GM23338 (cell line): ENCODE results near the gene UBR2. TPM values are rescaled to one million over a fixed set of nuclear protein-coding genes. Genes with fewer than 3 reads are reported as not detected.

Experiments used
- ATAC-seq: fragments of 200-7000 bp; cut with Tn5 transposase; 3 replicates; pipeline ENCODE4 v1.9.1; 2020
- DNase-seq: peaks from one replicate; pipeline ENCODE4 v3.0.0-alpha.2; 2015; ENCODE audit warnings: low spot score
- H2AFZ ChIP-seq: fragments of 200-600 bp; sonication (generic); 2 replicates; pipeline ENCODE4 v1.8.0; 2016; ENCODE audit warnings: antibody characterized with exemption, mild to moderate bottlenecking, moderate library complexity
- H3F3A ChIP-seq: fragments of 200-600 bp; sonication (generic); replicated peaks from 2 replicates; pipeline ENCODE4 v1.8.0; 2017; ENCODE audit warnings: antibody characterized with exemption, mixed run types, low read depth
- H3K27ac ChIP-seq: fragments of 200-600 bp; sonication (generic); 2 replicates; pipeline ENCODE4 v1.6.1; 2016; ENCODE audit warnings: low read depth
- H3K27me3 ChIP-seq: fragments of 200-600 bp; sonication (generic); 2 replicates; pipeline ENCODE4 v1.8.0; 2016; ENCODE audit warnings: mild to moderate bottlenecking, mixed run types, moderate library complexity; ENCODE audit not compliant: insufficient read depth
- H3K36me3 ChIP-seq: fragments of 200-600 bp; sonication (generic); 2 replicates; pipeline ENCODE4 v1.8.0; 2016; ENCODE audit warnings: mild to moderate bottlenecking; ENCODE audit not compliant: insufficient read depth
- H3K4me1 ChIP-seq: fragments of 200-600 bp; sonication (generic); 2 replicates; pipeline ENCODE4 v1.8.0; 2016; ENCODE audit warnings: mild to moderate bottlenecking, moderate library complexity; ENCODE audit not compliant: insufficient read depth
- H3K4me2 ChIP-seq: fragments of 200-600 bp; sonication (generic); 2 replicates; pipeline ENCODE4 v1.7.1; 2017; ENCODE audit warnings: mixed run types
- H3K4me3 ChIP-seq: fragments of 200-600 bp; sonication (generic); 2 replicates; pipeline ENCODE4 v1.6.1; 2016; ENCODE audit warnings: mixed run types
- H3K79me2 ChIP-seq: fragments of 200-600 bp; sonication (generic); replicated peaks from 2 replicates; pipeline ENCODE4 v1.8.0; 2017; ENCODE audit warnings: mild to moderate bottlenecking; ENCODE audit not compliant: insufficient read depth
- H3K9me2 ChIP-seq: fragments of 200-600 bp; sonication (generic); 2 replicates; pipeline ENCODE4 v1.8.0; 2017; ENCODE audit not compliant: insufficient read depth
- H4K20me1 ChIP-seq: fragments of 200-600 bp; sonication (generic); replicated peaks from 2 replicates; pipeline ENCODE4 v1.8.0; 2017; ENCODE audit warnings: mild to moderate bottlenecking; ENCODE audit not compliant: insufficient read depth
- H3K27ac Mint-ChIP-seq: 2 replicates; pipeline ENCODE4 v1.8.0; 2020; ENCODE audit warnings: inconsistent platforms, mild to moderate bottlenecking, moderate library complexity, mixed read lengths
- H3K27me3 Mint-ChIP-seq: 3 replicates; pipeline ENCODE4 v1.8.0; 2022; ENCODE audit warnings: low read depth, mild to moderate bottlenecking, moderate library complexity, mixed read lengths, inconsistent platforms; ENCODE audit not compliant: insufficient read depth, poor library complexity
- H3K36me3 Mint-ChIP-seq: 3 replicates; pipeline ENCODE4 v1.8.0; 2021; ENCODE audit warnings: low read depth, mild to moderate bottlenecking, inconsistent platforms, moderate library complexity, mixed read lengths
- H3K4me1 Mint-ChIP-seq: 3 replicates; pipeline ENCODE4 v1.8.0; 2020; ENCODE audit warnings: mild to moderate bottlenecking, inconsistent platforms, mixed read lengths
- H3K4me3 Mint-ChIP-seq: 3 replicates; pipeline ENCODE4 v1.8.0; 2021; ENCODE audit warnings: moderate library complexity, mild to moderate bottlenecking, inconsistent platforms, mixed read lengths
- H3K9me3 Mint-ChIP-seq: 3 replicates; pipeline ENCODE4 v1.8.0; 2020; ENCODE audit warnings: moderate library complexity, mild to moderate bottlenecking, inconsistent platforms, mixed read lengths
- CREB1 ChIP-seq: fragments of 250-450 bp; sonication (Bioruptor Pico); IDR thresholded peaks from 2 replicates; pipeline ENCODE4 v1.5.0; 2020; ENCODE audit warnings: low read depth, mild to moderate bottlenecking, moderate library complexity
- ETS1 ChIP-seq: IDR thresholded peaks from 2 replicates; pipeline ENCODE4 v1.6.1; 2016; ENCODE audit warnings: antibody characterized with exemption
- EZH2 ChIP-seq: fragments of 200-600 bp; sonication (generic); IDR thresholded peaks from one replicate; pipeline ENCODE4 v1.8.0; 2017; ENCODE audit warnings: antibody characterized with exemption, mild to moderate bottlenecking, low read depth; ENCODE audit not compliant: unreplicated experiment
- EZH2phosphoT487 ChIP-seq: fragments of 200-600 bp; sonication (generic); IDR thresholded peaks from one replicate; pipeline ENCODE4 v1.8.1; 2018; ENCODE audit warnings: antibody characterized with exemption; ENCODE audit not compliant: unreplicated experiment
- JUNB ChIP-seq: IDR thresholded peaks from one replicate; pipeline ENCODE4 v1.6.1; 2016; ENCODE audit warnings: antibody characterized with exemption; ENCODE audit not compliant: unreplicated experiment
- NANOG ChIP-seq: IDR thresholded peaks from 2 replicates; pipeline ENCODE4 v1.6.1; 2016; ENCODE audit warnings: antibody characterized with exemption, borderline replicate concordance
- POLR2AphosphoS5 ChIP-seq: IDR thresholded peaks from 2 replicates; pipeline ENCODE4 v1.6.1; 2016; ENCODE audit warnings: antibody characterized with exemption, low read depth
- ZNF114 ChIP-seq: fragments of 250-450 bp; sonication (Bioruptor Pico); IDR thresholded peaks from 2 replicates; pipeline ENCODE4 v1.5.0; 2020; ENCODE audit warnings: mild to moderate bottlenecking, moderate library complexity
- ZNF331 ChIP-seq: fragments of 250-450 bp; sonication (Bioruptor Pico); IDR thresholded peaks from 2 replicates; pipeline ENCODE4 v1.5.0; 2020; ENCODE audit warnings: low read depth, mild to moderate bottlenecking, moderate library complexity
- ZNF462 ChIP-seq: fragments of 250-450 bp; sonication (Bioruptor Pico); IDR thresholded peaks from 2 replicates; pipeline ENCODE4 v1.5.0; 2020; ENCODE audit warnings: mild to moderate bottlenecking, moderate library complexity
- polyA plus RNA-seq: library from polyadenylated mRNA; unstranded; fragments of >200 nt; fragmentation: Nextera tagmentation; extraction: Ambion mirVana; gene quantifications from 2 replicates; pipeline ENCODE4 v1.2.1, GENCODE V29; 2016
- total RNA-seq: library from RNA; depleted of rRNA; stranded (reverse); fragments of >200 nt; shearing (Covaris generic); gene quantifications from 2 replicates; pipeline ENCODE4 v1.2.3, GENCODE V29; 2014
- TF ChIP-seq, protein P1 (sequence below), 2 experiments: fragments of 200-600 bp in 1 of 2; sonication (generic) in 1 of 2; conservative IDR thresholded peaks; 2 replicates each; pipeline versions ENCODE4 v1.5.1 to v1.6.1; 2016 to 2017; ENCODE audit warnings: antibody characterized with exemption in 2 of 2, low read depth in 2 of 2, mild to moderate bottlenecking in 2 of 2, moderate library complexity in 1 of 2

Gene UBR2
- total and polyA plus RNA-seq, 2 experiments from 2014 or later, result 6.7 to 21.2 TPM

GRCh38 chr6:42555477-42556457 lies 8.1 kb upstream of the UBR2 start (continued):
- TF ChIP-seq CREB1 (CRISPR knock-in tag), result no peak
- no peak for TF ChIP-seq ETS1
- no peak for TF ChIP-seq POLR2AphosphoS5
- TF ChIP-seq NANOG, result no peak
- no peak for TF ChIP-seq ZNF331
- no peak for TF ChIP-seq EZH2phosphoT487
- TF ChIP-seq EZH2, result no peak
- TF ChIP-seq, protein P1, sequence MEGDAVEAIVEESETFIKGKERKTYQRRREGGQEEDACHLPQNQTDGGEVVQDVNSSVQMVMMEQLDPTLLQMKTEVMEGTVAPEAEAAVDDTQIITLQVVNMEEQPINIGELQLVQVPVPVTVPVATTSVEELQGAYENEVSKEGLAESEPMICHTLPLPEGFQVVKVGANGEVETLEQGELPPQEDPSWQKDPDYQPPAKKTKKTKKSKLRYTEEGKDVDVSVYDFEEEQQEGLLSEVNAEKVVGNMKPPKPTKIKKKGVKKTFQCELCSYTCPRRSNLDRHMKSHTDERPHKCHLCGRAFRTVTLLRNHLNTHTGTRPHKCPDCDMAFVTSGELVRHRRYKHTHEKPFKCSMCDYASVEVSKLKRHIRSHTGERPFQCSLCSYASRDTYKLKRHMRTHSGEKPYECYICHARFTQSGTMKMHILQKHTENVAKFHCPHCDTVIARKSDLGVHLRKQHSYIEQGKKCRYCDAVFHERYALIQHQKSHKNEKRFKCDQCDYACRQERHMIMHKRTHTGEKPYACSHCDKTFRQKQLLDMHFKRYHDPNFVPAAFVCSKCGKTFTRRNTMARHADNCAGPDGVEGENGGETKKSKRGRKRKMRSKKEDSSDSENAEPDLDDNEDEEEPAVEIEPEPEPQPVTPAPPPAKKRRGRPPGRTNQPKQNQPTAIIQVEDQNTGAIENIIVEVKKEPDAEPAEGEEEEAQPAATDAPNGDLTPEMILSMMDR (conservative IDR thresholded peaks at IDR 0.05; ENCODE audit: low read depth in 2 of 2), result no peak
- no peak for TF ChIP-seq ZNF114 (CRISPR knock-in tag)
- TF ChIP-seq JUNB, result no peak

- Histone ChIP-seq H3K36me3 (no peaks in the 10 kb centered on the region), H2AFZ (no peak overlapping the region), H3F3A (no peaks in the 10 kb centered on the region), H3K9me2 (no peaks in the 10 kb centered on the region), H3K79me2 (no peaks in the 10 kb centered on the region), H3K27ac (no peak overlapping the region), H3K4me3 (no peak overlapping the region), H3K4me1 (no peaks in the 10 kb centered on the region), H3K4me2 (no peak overlapping the region), H3K27me3 (peaks cover 10% of the 10 kb centered on the region; the same call in 1 of the 2 replicates), H4K20me1 (no peaks in the 10 kb centered on the region)
- Mint-ChIP-seq H3K36me3 (0 out of 3 replicates have a peak, but pooled peaks cover 4% of the 10 kb centered on the region), H3K4me3 (no peak overlapping the region), H3K27me3 (peaks cover 4% of the 10 kb centered on the region), H3K9me3 (peaks cover 4% of the 10 kb centered on the region), H3K4me1 (no peaks in the 10 kb centered on the region), H3K27ac (no peak overlapping the region)
- ATAC-seq (no peak), DNase-seq (no peak)
- TF ChIP-seq EZH2phosphoT487, result no peak
- no peak for TF ChIP-seq ETS1
- TF ChIP-seq ZNF114 (CRISPR knock-in tag), result no peak
- TF ChIP-seq NANOG, result no peak
- no peak for TF ChIP-seq ZNF331
- TF ChIP-seq ZNF462, result no peak
These were observed 7.4 kb upstream of the UBR2 start for GRCh38 chr6:42556462-42556861.
